Daoy (cell line): Measurements from ENCODE around the gene NUP42. TPM values are rescaled to one million over a fixed set of nuclear protein-coding genes. Genes with fewer than 3 reads are reported as not detected.
"Not testable (repeated sequence)": the region's sequence is repeated elsewhere in the genome, so short reads cannot be mapped to it uniquely, and the experiment has no call there.

ENCODE experiments used
- DNase-seq: peaks from one replicate; pipeline ENCODE4 v3.0.0-alpha.2; 2015; ENCODE audit warnings: low read depth
- total RNA-seq: library from RNA; depleted of rRNA; stranded (reverse); fragments of >200 nt; shearing (Covaris generic); gene quantifications from 2 replicates; pipeline ENCODE4 v1.2.3, GENCODE V29; 2014; rRNA removed

The NUP42 gene
- 62.1 and 83.4 TPM in 2 replicates for total RNA-seq

- peak; percentile 100 for DNase-seq
Observed at GRCh38 chr7:23181684-23182553, at the start of gene NUP42. NUP42 (plus strand) TSS chr7:23182048; CDS start chr7:23182086, 38 bp downstream.

DNA sequence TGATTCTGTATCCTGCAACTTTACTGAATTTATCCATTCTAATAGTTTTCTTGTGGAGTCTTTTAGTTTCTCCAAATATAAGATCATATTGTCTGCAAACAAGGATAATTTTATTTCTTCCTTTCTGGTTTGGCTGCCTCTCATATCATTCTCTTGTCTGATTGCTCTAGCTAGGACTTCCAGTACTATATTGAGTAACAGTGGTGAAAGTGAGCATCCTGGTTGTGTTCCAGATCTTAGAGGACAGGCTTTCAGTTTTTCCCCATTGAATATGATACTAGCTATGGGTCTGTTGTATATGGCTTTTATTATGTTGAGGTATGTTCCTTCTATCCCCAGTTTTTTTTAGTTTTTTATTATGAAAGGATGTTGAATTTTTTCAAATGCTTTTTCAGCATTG is 48.1 kb upstream of the NUP42 start:
- DNase-seq, result no peak

- no peak for DNase-seq
Observed at GRCh38 chr7:23135755-23136154, 46.1 kb upstream of the NUP42 start.

- no peak for DNase-seq
Observed at GRCh38 chr7:23136216-23136615, 45.6 kb upstream of the NUP42 start.

DNA sequence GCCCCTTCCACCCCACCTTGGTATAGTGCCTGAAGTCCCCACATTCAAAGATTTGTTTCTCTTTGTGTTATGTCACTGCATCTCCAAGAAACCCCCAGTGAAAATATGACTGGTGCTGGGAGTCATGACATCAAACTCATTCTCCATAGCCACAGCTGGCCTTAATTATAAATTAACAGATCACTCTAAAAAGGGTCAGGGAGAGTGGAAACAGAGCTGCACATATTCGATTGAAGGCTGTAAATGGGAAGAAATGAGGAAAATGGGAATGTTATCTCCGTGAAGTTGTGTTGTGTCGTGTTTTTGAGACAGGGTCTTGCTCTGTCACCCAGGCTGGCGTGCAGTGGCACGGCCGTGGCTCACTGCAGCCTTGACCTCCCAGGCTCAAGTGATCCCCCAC is 24.2 kb upstream of the NUP42 start:
- no peak for DNase-seq

- DNase-seq, result no peak
Observed at GRCh38 chr7:23158546-23158945, 23.3 kb upstream of the NUP42 start.

DNA sequence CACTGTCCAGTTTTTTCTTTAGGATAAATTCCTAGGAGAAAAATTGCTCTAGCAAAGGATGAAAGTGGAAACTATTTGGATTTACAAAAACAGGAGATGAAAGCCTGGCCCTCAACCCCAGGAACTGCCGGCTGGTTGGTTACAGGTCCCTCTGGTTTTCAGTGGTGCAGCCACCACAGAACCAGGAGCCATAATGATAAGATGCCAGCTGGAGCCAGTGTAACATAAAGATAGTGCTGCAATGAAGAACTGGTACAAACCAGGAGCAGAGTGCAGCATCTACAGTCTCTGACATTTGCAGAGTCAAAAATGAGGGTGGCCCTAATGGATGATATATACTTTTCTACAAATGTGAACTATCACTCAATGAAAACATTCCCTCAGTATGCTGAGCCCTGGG is 20.4 kb upstream of the NUP42 start:
- DNase-seq, result no peak

GRCh38 chr7:23164846-23165245 is 17.0 kb upstream of the NUP42 start:
- DNase-seq, result no peak

DNA sequence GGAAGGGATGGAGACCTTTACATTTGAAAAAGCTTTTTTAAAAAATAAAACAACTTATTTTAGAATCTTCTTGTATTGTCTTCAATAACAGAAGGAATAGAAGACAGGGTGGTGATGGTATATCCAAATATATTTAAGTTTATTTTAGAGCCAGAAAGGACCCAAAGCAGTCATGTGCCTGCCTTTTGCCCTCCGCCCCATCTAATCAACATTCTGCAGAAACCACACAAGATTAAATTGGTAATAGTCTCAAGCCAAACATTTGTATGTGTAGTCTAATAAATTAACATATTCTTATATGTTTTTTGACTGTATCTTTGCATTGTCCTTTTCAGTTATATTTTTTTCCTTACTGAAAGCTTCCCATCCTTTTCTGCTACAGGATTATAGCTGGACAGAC is 16.5 kb upstream of the NUP42 start:
- no peak for DNase-seq

DNA sequence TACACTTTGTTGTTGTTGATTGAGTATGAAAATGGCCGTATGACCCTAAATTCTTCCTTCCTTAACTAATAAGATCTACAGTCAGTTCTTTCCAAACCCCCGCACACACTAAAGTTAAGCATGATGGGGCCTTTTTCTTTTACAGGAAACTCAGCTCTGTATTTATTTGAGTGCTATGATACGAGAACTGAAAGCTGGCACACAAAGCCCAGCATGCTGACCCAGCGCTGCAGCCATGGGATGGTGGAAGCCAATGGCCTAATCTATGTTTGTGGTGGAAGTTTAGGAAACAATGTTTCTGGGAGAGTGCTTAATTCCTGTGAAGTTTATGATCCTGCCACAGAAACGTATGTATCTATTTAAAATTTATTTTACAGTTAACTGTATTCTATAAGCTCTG is 14.2 kb upstream of the NUP42 start:
- no peak for DNase-seq

- no peak for DNase-seq
Observed at GRCh38 chr7:23168111-23168885, 13.6 kb upstream of the NUP42 start.

- no peak for DNase-seq
Observed at GRCh38 chr7:23175938-23176337, 5.9 kb upstream of the NUP42 start.

GRCh38 chr7:23183279-23184012 is 1.6 kb downstream of the NUP42 start:
- DNase-seq, result no peak

- no peak for DNase-seq
Observed at GRCh38 chr7:23184291-23184690, 2.4 kb downstream of the NUP42 start.

DNA sequence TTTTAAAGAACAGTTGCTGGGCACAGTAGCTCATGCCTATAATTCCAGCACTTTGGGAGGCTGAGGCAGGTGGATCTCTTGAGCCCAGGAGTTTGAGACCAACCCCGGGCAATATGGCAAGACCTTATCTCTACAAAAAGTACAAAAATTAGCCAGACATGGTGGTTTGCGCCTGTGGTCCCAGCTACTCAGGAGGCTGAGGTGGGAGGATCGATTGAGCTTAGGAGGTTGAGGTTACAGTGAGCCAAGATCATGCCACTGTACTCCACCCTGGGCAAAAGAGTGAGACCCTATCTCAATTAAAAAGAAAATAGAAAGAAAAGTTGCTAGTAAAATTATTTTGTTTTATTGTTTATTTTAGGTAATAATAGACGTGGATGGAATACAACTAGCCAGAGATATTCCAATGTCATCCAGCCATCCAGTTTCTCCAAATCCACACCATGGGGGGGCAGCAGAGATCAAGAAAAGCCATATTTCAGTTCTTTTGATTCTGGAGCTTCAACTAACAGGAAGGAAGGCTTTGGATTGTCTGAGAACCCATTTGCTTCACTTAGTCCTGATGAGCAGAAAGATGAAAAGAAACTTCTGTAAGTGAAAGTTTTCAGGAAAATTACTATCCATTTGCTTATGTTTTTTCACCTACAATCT is 3.0 kb downstream of the NUP42 start:
- peak; percentile 56 for DNase-seq

DNA sequence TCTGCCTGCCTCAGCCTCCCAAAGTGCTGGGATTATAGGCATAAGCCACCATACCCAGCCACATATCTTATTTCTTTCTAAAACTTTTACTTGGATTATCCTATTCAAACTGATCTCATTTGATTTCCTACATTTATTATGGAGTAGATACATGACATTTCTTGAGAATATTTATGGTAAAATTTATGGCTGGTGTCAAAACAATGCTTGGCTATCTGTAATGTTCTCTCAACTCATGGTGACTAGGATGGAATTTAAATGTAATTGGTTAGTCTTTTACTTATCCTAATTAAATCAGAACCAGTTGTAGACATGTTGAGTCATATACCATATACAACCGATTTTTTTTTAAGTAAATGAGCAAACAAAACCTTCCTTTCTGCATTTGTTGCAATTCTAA is 4.1 kb downstream of the NUP42 start:
- DNase-seq, result no peak

DNA sequence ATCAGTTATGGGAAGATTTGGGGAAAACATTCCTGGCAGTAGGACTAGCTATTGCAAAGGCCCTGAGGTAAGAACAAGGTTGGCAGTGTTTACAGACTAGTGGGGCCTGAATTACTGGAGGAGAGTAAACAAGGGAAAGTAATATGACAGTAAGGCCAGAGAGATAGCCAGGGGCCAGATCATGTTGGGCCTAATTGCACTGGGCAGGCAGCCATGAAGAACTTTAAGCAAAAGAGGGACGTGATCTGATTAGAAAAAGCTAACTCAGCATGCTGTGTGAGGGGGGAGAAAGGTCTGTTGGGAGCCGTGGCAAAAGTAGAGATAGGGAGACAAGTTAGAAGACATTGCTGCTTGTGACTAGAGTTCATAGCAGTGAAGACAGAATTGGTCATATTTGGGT is 9.2 kb downstream of the NUP42 start:
- DNase-seq, result no peak

GRCh38 chr7:23193650-23194227 is 11.9 kb downstream of the NUP42 start:
- DNase-seq, result not testable (repeated sequence)

GRCh38 chr7:23196306-23196705 is 14.5 kb downstream of the NUP42 start:
- no peak for DNase-seq

- DNase-seq, result not testable (repeated sequence)
Observed at GRCh38 chr7:23197745-23198144, 15.9 kb downstream of the NUP42 start.

DNA sequence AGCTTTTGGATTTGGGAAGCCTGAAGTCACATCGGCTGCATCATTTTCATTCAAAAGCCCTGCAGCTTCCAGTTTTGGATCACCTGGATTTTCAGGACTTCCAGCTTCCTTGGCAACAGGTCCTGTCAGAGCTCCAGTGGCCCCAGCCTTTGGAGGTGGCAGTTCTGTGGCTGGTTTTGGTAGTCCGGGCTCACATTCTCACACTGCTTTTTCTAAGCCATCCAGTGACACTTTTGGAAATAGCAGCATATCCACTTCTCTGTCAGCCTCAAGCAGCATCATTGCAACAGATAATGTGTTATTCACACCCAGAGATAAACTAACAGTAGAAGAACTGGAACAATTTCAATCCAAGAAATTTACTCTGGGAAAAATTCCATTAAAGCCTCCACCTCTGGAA is 18.5 kb downstream of the NUP42 start:
- DNase-seq, result no peak
